ENCODE measurements around the gene UNC119B. TPM values are rescaled to one million over a fixed set of nuclear protein-coding genes. Genes with fewer than 3 reads are reported as not detected.

Gene UNC119B
- total RNA-seq, 1 experiment from 2014 or later, result 50.4 TPM

- Histone ChIP-seq H3K27ac (ENCODE audit: low read depth, low read length, poor library complexity, severe bottlenecking) (no peak overlapping the region), H3K4me3 (ENCODE audit: low read depth, low read length, poor library complexity, severe bottlenecking) (no peak overlapping the region), H3K27me3 (replicated peaks; ENCODE audit: insufficient read depth, low read depth, low read length, poor library complexity) (no peaks in the 10 kb centered on the region), H3K36me3 (ENCODE audit: insufficient read depth, low read length, poor library complexity, severe bottlenecking) (peaks cover 83% of the 10 kb centered on the region), H3K4me1 (ENCODE audit: insufficient read depth, low read length, poor library complexity, severe bottlenecking) (no peaks in the 10 kb centered on the region), H3K9me3 (ENCODE audit: low read depth, low read length, poor library complexity, severe bottlenecking) (no peaks in the 10 kb centered on the region)
- intact Hi-C loops (cut with micrococcal nuclease; ENCODE audit: unreplicated experiment), result no loop called here
- TF ChIP-seq EZH2 (IDR thresholded peaks at IDR 0.05; ENCODE audit: borderline replicate concordance, low read depth, low read length, poor library complexity, severe bottlenecking) (no peak), CTCF (conservative IDR thresholded peaks at IDR 0.05; ENCODE audit: low read depth, low read length) (no peak)
- CTCF ChIA-PET, result interaction anchor here (1.0 kb wide), 1 partner anchor 8 kb away, joined by 3 read pairs; no protein-coding TSS in a partner anchor
- POLR2A ChIA-PET (ENCODE audit: low non-redundant PET), result no interaction called here
- BruUV-seq (replicated peaks), result no TSS peak
- DNase-seq (ENCODE audit: low spot score), result no peak
Observed at GRCh38 chr12:120719496-120720233, 9.4 kb downstream of the UNC119B start.

- Histone ChIP-seq H3K27me3 (replicated peaks; ENCODE audit: insufficient read depth, low read depth, low read length, poor library complexity) (no peaks in the 10 kb centered on the region), H3K4me3 (ENCODE audit: low read depth, low read length, poor library complexity, severe bottlenecking) (no peak overlapping the region), H3K4me1 (ENCODE audit: insufficient read depth, low read length, poor library complexity, severe bottlenecking) (peaks cover 6% of the 10 kb centered on the region), H3K36me3 (ENCODE audit: insufficient read depth, low read length, poor library complexity, severe bottlenecking) (peaks cover 75% of the 10 kb centered on the region), H3K27ac (ENCODE audit: low read depth, low read length, poor library complexity, severe bottlenecking) (no peak overlapping the region), H3K9me3 (ENCODE audit: low read depth, low read length, poor library complexity, severe bottlenecking) (no peaks in the 10 kb centered on the region)
- no peak for DNase-seq (ENCODE audit: low spot score)
- ChIA-PET CTCF (interaction anchor here (1.0 kb wide), 1 partner anchor 9 kb away, joined by 3 read pairs; no protein-coding TSS in a partner anchor), POLR2A (ENCODE audit: low non-redundant PET) (no interaction called here)
- intact Hi-C loops (cut with micrococcal nuclease; ENCODE audit: unreplicated experiment), result no loop called here
- no TSS peak for BruUV-seq (replicated peaks)
- TF ChIP-seq EZH2 (IDR thresholded peaks at IDR 0.05; ENCODE audit: borderline replicate concordance, low read depth, low read length, poor library complexity, severe bottlenecking) (no peak), CTCF (conservative IDR thresholded peaks at IDR 0.05; ENCODE audit: low read depth, low read length) (no peak)
Observed at GRCh38 chr12:120720234-120720986, 10.2 kb downstream of the UNC119B start.

- no peaks in the 10 kb centered on the region for H3K9me3 ChIP-seq (ENCODE audit: low read depth, low read length, poor library complexity, severe bottlenecking)
- no TSS peak for BruUV-seq (replicated peaks)
- peaks cover 6% of the 10 kb centered on the region for H3K4me1 ChIP-seq (ENCODE audit: insufficient read depth, low read length, poor library complexity, severe bottlenecking)
- POLR2A ChIA-PET (ENCODE audit: low non-redundant PET), result no interaction called here
- intact Hi-C loops (cut with micrococcal nuclease; ENCODE audit: unreplicated experiment), result no loop called here
- no peak overlapping the region for H3K27ac ChIP-seq (ENCODE audit: low read depth, low read length, poor library complexity, severe bottlenecking)
- CTCF ChIA-PET, result interaction anchor here (1.0 kb wide), 1 partner anchor 10 kb away, joined by 3 read pairs; no protein-coding TSS in a partner anchor
- H3K36me3 ChIP-seq (ENCODE audit: insufficient read depth, low read length, poor library complexity, severe bottlenecking), result peaks cover 69% of the 10 kb centered on the region
- H3K4me3 ChIP-seq (ENCODE audit: low read depth, low read length, poor library complexity, severe bottlenecking), result no peak overlapping the region
- TF ChIP-seq CTCF (conservative IDR thresholded peaks at IDR 0.05; ENCODE audit: low read depth, low read length), result no peak
- no peak for TF ChIP-seq EZH2 (IDR thresholded peaks at IDR 0.05; ENCODE audit: borderline replicate concordance, low read depth, low read length, poor library complexity, severe bottlenecking)
- no peaks in the 10 kb centered on the region for H3K27me3 ChIP-seq (replicated peaks; ENCODE audit: insufficient read depth, low read depth, low read length, poor library complexity)
- DNase-seq (ENCODE audit: low spot score), result no peak
Observed at GRCh38 chr12:120720987-120721801, 10.9 kb downstream of the UNC119B start.

All from A673 (cell line).